Stimulated activated naive CD4-positive, alpha-beta T cell (primary cell): ENCODE results near the gene ZRANB3.

Experiments used
- DNase-seq, 6 experiments: peaks; one replicate each; lab custom pipeline; 2025; lab: John Stamatoyannopoulos, UW

Gene ZRANB3

DNA sequence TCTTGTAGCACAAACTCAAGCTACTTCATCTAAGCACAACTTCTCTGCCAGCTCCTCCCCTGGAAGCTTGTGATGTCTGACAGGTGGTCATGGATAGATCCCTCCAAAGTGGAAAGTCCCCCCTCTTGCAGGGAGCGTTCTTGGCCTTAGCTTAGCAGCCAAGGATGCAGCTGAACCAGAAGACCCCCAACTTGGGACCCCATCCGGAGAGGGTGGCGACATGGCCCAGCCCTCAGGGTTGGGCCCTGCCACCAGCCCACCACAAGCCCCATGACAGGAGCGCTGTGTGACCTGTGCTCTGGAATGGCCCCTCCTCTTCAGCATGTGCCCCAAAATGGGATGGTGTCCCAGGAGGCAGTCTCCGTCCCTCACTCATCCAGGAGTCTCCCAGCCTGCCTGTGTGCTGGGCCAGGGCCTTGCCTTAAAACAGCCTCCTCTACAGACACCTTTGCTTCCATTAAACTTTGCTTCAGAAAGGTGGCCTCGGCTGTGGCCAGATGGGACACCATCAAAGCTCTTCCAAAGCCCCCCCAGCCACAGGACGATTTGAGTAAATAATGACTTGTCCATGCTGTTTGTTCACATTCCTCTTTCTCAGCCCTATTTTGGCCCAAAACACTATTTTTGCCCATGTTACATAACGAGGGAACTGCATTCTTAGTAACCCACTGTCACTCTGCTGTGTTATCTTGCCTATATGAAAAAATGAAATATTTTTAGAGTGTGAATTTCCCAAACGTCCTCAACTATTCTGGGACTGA is 356.8 kb downstream of the ZRANB3 start:
- DNase-seq, result no peak

- no peak for DNase-seq
Observed at GRCh38 chr2:135169900-135170753, 360.9 kb downstream of the ZRANB3 start.

GRCh38 chr2:135168204-135168856 is 362.7 kb downstream of the ZRANB3 start:
- DNase-seq, result no peak

GRCh38 chr2:135167273-135167672 is 363.7 kb downstream of the ZRANB3 start:
- no peak for DNase-seq

DNA sequence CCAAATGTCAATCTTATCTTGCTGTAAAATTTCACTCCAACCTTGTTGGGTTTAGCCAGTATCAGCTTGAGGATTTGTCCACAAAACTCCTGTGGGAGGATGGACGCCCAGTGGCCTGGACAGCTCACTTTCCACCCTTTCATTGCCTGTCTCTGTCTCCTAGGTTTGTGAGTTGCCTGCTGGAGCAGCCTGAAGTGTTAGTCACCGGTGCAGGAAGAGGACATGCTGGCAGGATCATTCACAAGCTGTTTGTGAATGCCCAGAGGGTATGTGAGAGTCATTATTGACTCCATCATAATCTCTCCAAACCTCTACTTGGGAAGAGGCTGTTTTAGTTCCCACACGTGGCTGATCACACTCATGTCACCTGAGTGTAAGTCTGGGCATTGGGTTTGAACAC is 366.6 kb downstream of the ZRANB3 start:
- peak in 1 of 6 experiments; percentile 2 for DNase-seq

- DNase-seq, result no peak
Observed at GRCh38 chr2:135163901-135164300, 367.1 kb downstream of the ZRANB3 start.

DNA sequence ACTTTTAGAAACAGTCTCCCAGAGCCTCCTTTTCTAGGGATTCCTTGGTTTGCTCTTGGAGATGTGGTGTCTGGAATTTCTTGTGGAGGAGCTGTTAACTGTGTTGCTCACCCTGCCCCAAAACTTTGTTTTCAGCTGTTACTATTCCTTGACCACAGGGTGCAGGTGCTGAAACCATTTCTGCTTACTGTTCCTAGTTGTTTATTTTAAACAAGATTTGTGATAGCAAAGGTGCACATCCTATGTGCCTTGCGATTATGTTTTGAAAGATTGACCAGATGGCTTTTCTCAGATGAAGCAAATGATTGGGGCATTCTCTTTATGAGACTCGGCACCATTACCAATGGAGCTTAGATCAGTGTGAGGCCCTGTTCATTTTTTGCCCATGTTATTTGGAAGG is 367.7 kb downstream of the ZRANB3 start:
- DNase-seq, result no peak

- no peak for DNase-seq
Observed at GRCh38 chr2:135162786-135163185, 368.2 kb downstream of the ZRANB3 start.

DNA sequence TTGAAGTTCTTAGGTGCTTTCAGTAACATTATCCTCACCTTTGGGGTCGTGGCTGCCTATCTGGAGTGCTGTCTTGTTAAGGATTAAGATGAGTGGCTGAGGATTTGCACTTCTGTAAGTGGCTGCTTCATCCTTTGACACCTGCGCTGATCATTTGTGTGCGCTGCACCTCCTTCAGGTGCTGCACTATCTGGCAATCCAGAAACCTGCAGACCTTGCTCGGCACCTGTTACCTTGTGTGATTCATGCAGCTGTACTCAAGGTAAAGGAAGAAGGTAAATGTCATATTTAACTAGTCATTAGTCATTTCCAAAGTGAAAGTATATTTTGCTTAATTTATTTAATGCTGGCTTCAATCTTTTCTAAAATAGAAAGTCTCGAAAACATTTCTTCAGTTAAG is 368.6 kb downstream of the ZRANB3 start:
- DNase-seq, result no peak

DNA sequence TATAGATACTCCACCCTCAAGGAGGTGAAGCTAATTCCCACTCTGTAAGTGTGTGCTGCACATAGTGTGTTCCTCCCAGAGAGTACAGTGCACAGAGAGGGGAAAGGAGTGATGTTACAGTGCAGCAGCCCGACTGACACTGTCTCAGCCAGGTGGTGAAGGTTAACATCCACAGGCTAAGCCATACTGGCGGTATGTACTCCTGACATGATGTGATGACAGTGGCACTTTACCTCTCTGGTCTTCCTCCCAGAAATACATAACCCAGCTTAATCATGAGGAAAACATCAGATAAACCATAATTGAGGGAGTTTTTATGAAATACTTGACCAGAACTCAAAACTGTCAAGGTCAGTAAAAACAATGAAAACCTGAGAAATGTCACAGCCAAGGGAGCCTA is 371.8 kb downstream of the ZRANB3 start:
- DNase-seq, result no peak

GRCh38 chr2:135157856-135158255 is 373.2 kb downstream of the ZRANB3 start:
- DNase-seq, result no peak

- DNase-seq, result no peak
Observed at GRCh38 chr2:135154962-135155361, 376.1 kb downstream of the ZRANB3 start.

DNA sequence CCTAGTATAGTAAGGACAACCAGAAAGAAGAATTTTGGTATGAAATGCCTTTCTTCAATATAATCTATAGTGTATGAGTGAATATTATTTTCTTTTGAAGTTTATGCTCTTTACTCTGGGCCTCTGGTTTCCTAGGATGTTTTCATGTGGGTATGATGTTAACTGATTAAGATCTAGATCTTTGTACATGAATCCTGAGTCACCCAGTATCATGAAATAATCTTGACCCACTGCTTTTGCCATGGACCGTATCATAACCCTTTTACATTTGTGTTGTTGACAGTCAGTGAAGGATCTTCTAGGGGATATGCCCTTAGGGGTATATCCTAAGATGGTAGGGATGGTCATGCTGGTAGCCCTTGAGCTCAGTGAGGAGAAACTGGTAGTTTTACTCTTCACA is 378.7 kb downstream of the ZRANB3 start:
- no peak for DNase-seq

DNA sequence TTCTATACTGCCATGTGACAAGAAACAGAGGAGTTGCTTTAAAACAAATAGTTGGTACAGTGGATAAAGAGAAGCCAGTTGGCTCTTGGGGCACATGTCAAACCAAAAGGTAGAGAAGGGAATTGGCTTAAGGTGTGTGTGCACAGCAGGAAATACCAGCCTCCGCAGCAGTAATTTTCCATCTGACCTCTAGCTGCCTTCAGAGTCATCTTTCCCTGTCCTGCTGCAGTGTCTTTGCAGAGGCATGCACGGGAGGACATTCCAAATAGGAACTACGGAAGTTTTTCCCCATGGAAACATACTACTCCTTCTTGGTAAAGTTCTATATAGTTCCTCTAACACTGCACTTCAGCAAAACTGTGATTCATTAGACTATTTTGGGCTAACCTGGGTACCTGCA is 379.4 kb downstream of the ZRANB3 start:
- no peak for DNase-seq

GRCh38 chr2:135150725-135151124 is 380.3 kb downstream of the ZRANB3 start:
- DNase-seq, result no peak

DNA sequence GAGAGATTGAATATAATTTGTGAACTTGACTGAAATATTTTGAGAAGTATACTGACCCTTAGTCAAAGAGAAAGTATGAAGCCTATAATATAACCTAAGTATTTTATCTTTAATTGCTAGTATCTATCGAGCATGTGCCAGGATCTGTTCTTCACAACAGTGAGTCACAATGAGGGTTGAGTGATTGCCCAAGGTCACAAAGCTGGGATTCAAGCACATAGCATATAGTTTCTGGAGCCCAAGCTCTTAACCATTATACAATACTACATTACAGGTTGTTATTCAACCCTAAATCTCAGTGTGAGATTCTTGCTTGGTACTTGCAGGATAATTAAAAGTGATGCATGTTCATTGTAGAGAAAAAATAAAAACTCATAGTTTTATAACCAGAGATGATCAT is 381.8 kb downstream of the ZRANB3 start:
- DNase-seq, result no peak

- no peak for DNase-seq
Observed at GRCh38 chr2:135144343-135144742, 386.7 kb downstream of the ZRANB3 start.

DNA sequence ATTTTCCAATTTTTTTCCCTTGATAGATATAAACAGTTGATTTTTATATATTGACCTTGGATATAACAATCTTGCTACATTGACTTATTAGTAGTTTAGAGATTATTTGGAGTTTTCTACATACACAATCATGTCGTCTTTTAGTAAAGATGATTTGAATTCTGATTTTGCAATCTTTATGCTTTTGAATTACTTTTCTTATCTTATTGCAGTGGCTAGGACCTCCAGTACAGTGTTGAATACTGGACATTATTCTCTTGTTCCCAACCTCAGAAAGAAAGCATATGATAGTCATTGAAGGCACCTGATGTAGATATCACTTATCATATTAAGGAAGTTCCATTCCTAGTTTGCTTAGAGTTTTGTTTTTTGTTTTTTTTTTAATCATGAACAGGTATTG is 388.7 kb downstream of the ZRANB3 start:
- DNase-seq, result no peak

DNA sequence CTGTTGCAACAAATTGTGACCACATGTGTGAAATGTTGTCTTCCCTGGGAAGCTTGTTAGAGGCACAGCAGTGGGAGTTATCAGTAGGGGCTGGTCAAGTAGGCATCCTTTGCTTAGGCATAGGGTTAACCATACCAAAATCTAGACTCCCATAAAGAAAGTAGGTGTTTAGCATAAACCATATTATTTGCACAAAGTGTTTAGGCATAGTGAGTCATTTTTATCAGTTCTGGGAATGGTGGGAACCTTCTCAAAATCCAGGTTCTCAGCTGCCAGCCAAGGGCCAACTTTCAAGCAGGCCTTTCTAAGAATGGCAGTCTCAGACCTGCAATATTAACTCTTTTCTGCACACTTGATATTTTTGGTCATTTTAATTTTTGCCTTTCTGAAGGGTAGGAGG is 390.4 kb downstream of the ZRANB3 start:
- DNase-seq, result no peak

- DNase-seq, result no peak
Observed at GRCh38 chr2:135132314-135132713, 398.7 kb downstream of the ZRANB3 start.

- DNase-seq, result no peak
Observed at GRCh38 chr2:135130751-135131150, 400.3 kb downstream of the ZRANB3 start.

GRCh38 chr2:135125940-135126339 is 405.1 kb downstream of the ZRANB3 start:
- no peak for DNase-seq
